Vagina (tissue), 2 donors: ENCODE measurements around the gene GRAMD4.

Experiments used
- CTCF ChIP-seq, 3 experiments: fragments of 450-650 bp in 2 of 3; fragments of 200-600 bp in 1 of 3; sonication (generic) in 1 of 3; IDR thresholded peaks; one replicate each; pipeline ENCODE4 v1.5.1; 2017 to 2019; ENCODE audit warnings: antibody characterized with exemption in 3 of 3, mild to moderate bottlenecking in 2 of 3, moderate library complexity in 2 of 3
- POLR2A ChIP-seq, 2 donors: fragments of 450-650 bp; IDR thresholded peaks; one replicate each; pipeline ENCODE4 v1.6.1; 2017; ENCODE audit warnings: antibody characterized with exemption in 2 of 2, mild to moderate bottlenecking in 2 of 2, moderate library complexity in 2 of 2
- POLR2AphosphoS5 ChIP-seq, 2 donors: sonication (generic); formaldehyde crosslinking; IDR thresholded peaks; one replicate each; pipeline ENCODE4 v1.9.0; 2017; ENCODE audit warnings: antibody characterized with exemption in 2 of 2, mild to moderate bottlenecking in 2 of 2, low read depth in 1 of 2; ENCODE audit not compliant: insufficient read depth in 1 of 2

DNA sequence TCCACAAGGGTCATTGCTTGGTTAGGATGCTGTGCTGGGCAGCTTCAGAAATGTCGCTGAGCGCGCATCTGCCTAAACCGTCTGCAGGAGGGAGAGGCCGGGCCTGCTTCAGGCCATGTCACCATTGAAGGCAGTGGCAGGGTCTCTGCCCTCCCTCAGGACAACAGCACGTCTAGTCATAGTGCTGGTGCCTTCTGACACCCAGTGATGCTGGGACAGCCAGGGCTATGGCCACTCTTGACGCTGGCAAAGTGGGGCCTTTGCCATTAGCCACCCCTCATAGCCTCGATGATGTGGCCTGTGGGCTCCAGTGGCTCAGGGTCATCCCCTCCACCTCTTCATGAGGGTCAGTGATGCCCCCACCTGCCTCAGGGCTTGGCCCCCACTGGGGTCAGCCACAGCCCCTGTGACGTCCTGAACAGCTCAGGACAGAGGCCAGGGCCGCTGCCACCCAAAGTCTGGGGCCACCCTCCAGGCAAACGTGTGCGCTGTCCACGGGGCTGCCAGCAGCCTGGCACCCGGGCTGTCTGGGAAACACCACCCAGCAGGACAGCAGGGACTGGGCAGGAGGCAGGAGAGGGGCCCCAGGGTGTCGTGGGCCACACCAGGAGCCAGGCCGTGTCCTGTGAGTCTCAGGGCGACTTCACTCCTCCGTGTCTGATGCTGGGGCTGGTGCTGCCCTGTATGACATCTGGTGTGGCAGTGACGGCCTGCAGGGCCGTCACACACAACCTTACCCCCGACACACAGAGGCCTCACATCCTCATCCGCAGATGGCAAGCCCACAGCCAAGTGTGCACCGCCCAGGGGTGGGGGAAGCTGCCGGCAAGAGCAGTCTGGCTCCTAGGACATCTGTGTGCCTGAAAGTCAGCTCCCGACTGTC lies 75.4 kb downstream of the GRAMD4 start:
- TF ChIP-seq POLR2A (IDR thresholded peaks at IDR 0.05): no peak
- TF ChIP-seq CTCF (IDR thresholded peaks at IDR 0.05): no peak
- no peak for TF ChIP-seq POLR2AphosphoS5 (IDR thresholded peaks at IDR 0.05; ENCODE audit: insufficient read depth in 1 of 2, low read depth in 1 of 2)
